IPS-20b (cell line): ENCODE results near the gene ASTN1.

Experiments used
- H3K27ac ChIP-seq: one replicate; pipeline ENCODE4 v1.5.1; 2013; ENCODE audit warnings: low read length
- H3K27me3 ChIP-seq: 2 replicates; pipeline ENCODE4 v1.6.1; 2013; ENCODE audit warnings: mild to moderate bottlenecking, low read length, inconsistent platforms; ENCODE audit not compliant: insufficient read depth
- H3K36me3 ChIP-seq: 2 replicates; pipeline ENCODE4 v1.6.1; 2013; ENCODE audit warnings: low read depth, mild to moderate bottlenecking, inconsistent platforms, low read length, moderate library complexity; ENCODE audit not compliant: insufficient read depth
- H3K4me1 ChIP-seq: 2 replicates; pipeline ENCODE4 v1.6.1; 2013; ENCODE audit warnings: mild to moderate bottlenecking, control low read depth, inconsistent platforms, low read length, moderate library complexity; ENCODE audit not compliant: insufficient read depth
- H3K4me3 ChIP-seq: 2 replicates; pipeline ENCODE4 v1.5.1; 2013; ENCODE audit warnings: mild to moderate bottlenecking, low read length, inconsistent platforms
- H3K9ac ChIP-seq: 2 replicates; pipeline ENCODE4 v1.6.1; 2013; ENCODE audit warnings: low read depth, mild to moderate bottlenecking, inconsistent platforms, low read length, moderate library complexity
- H3K9me3 ChIP-seq: 2 replicates; pipeline ENCODE4 v1.6.1; 2013; ENCODE audit warnings: mild to moderate bottlenecking, low read depth, low read length, inconsistent platforms; ENCODE audit not compliant: insufficient read depth

ASTN1 gene

DNA sequence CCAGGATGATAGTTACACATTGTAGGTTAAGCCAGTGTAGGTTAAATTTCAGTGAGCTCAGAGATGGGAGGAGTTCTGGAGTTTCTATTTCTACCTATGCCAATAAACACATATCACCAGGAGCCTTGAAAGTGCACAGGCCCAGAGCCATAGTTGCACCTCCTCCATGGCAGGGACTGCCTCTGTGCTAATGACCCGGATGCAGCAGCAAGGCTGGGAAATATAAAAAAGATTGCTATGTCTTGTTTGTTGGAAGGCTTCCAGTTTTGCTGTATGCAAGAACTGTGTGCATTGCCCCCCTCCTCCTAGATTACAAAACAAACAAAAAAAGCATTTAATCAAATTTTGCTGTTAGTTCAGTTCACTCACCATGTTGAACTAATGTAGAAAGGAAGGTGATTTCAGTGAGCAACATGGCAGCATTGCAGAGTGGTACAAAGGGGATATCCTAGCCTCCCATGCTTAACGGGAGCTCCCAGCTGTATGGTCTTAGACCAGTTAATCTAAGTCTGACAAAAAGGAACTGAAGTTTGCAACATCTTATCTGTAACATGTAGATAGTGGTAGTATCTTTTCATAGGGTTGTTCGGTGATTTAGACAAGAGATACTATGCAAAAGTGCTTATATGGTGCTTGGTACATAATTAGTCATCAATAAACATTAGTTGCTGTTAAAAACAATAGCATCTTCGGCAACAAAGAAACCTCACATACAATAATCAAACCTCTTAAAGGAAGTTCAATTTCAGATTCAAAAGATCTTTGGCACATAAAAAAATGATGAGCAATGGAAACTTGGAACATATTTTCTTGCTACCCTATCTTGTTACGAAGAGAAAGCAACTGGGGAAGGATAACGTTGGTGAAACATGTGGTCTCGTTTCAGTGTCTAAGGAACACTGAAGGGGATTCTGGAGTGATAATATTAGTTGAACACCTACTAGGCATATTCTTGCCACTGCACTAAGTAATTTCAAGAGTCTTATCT is 309.5 kb downstream of the ASTN1 start:
- no peaks in the 10 kb centered on the region for H3K27me3 ChIP-seq
- H3K4me1 ChIP-seq = no peaks in the 10 kb centered on the region
- H3K36me3 ChIP-seq = no peaks in the 10 kb centered on the region
- H3K9me3 ChIP-seq = no peaks in the 10 kb centered on the region
- H3K27ac ChIP-seq = no peak overlapping the region
- no peak overlapping the region for H3K4me3 ChIP-seq
- no peak overlapping the region for H3K9ac ChIP-seq

GRCh38 chr1:176854121-176854520 is 310.4 kb downstream of the ASTN1 start:
- no peaks in the 10 kb centered on the region for H3K36me3 ChIP-seq
- no peaks in the 10 kb centered on the region for H3K4me1 ChIP-seq
- H3K4me3 ChIP-seq = no peak overlapping the region
- no peaks in the 10 kb centered on the region for H3K9me3 ChIP-seq
- H3K27ac ChIP-seq = no peak overlapping the region
- H3K9ac ChIP-seq = no peak overlapping the region
- no peaks in the 10 kb centered on the region for H3K27me3 ChIP-seq

GRCh38 chr1:176853503-176853902 is 311.0 kb downstream of the ASTN1 start:
- Histone ChIP-seq H3K4me1 (no peaks in the 10 kb centered on the region), H3K27me3 (no peaks in the 10 kb centered on the region), H3K9me3 (no peaks in the 10 kb centered on the region), H3K27ac (no peak overlapping the region), H3K4me3 (no peak overlapping the region), H3K9ac (no peak overlapping the region), H3K36me3 (no peaks in the 10 kb centered on the region)

DNA sequence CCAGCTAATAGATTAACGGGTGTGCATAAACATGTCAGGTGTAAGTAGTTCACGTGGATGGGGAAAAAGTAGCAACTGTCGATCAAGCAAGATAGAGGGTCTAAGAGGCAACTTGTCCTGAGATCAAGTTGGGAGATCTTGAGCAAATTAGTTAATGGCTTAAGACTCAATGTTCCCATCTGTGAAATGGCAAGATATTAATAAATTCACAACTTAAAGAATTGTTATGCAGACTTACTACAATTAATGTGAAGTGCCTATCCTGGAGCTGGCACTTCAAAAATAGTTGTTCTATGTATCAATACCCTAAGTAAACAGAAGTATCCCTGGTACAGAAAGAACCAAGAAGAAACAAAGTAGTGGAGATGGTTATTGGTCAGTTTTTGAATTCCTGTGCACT is 312.4 kb downstream of the ASTN1 start:
- Histone ChIP-seq H3K4me3 (no peak overlapping the region), H3K4me1 (no peaks in the 10 kb centered on the region)

GRCh38 chr1:176850871-176851270 is 313.6 kb downstream of the ASTN1 start:
- Histone ChIP-seq H3K4me1 (no peaks in the 10 kb centered on the region), H3K4me3 (no peak overlapping the region), H3K27ac (no peak overlapping the region), H3K36me3 (no peaks in the 10 kb centered on the region), H3K9me3 (no peaks in the 10 kb centered on the region), H3K27me3 (no peaks in the 10 kb centered on the region), H3K9ac (no peak overlapping the region)

More for the DNA sequence above, 312.4 kb downstream of the ASTN1 start:
- no peaks in the 10 kb centered on the region for H3K9me3 ChIP-seq
- H3K36me3 ChIP-seq = no peaks in the 10 kb centered on the region
- no peak overlapping the region for H3K9ac ChIP-seq
- H3K27ac ChIP-seq = no peak overlapping the region
- no peaks in the 10 kb centered on the region for H3K27me3 ChIP-seq

DNA sequence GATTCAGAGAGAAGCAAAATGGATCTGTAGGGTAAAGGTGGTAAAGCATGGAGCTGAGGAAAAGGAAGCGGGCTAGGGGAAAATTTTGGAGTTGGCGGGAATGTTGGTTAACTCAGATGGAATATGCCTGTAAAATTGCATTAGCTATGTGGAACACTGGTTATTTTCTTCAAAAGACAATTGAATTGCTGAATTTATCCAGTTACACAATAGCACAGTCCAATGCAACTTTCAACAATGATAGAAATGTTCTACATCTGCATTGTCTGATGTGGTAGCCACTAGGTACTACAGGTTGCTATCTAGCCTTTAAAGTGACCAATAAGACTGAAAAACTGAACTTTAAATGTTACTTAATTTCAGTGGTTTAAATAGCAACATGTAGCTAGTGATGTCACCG is 315.2 kb downstream of the ASTN1 start:
- Histone ChIP-seq H3K27ac (no peak overlapping the region), H3K36me3 (no peaks in the 10 kb centered on the region)

DNA sequence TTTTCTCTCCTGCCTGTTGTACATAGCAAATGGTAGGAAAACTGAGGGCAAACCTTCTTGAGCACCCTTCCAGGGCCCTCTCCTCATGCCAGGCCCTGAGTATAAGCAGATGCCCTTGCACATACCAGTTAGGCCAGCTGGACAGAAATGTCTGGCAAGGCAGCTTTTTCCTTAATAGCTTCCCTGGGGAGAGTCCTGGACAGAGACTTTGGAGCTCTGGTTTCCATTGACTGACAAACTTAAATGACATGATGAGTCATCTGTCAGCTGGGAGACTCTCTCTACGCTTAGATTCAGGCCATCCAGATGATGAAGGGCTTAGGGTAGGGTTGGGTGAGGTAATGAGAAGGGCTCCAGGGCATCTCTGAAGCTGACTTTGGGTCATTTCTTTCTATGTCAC is 317.5 kb downstream of the ASTN1 start:
- H3K4me3 ChIP-seq = no peak overlapping the region
- no peak overlapping the region for H3K27ac ChIP-seq
- no peaks in the 10 kb centered on the region for H3K9me3 ChIP-seq
- no peaks in the 10 kb centered on the region for H3K36me3 ChIP-seq
- no peak overlapping the region for H3K9ac ChIP-seq
- H3K27me3 ChIP-seq = no peaks in the 10 kb centered on the region
- peaks cover 4% of the 10 kb centered on the region; the same call in 1 of the 2 replicates for H3K4me1 ChIP-seq

More for the DNA sequence above, 315.2 kb downstream of the ASTN1 start:
- Histone ChIP-seq H3K4me3 (no peak overlapping the region), H3K4me1 (peaks cover 4% of the 10 kb centered on the region; the same call in 1 of the 2 replicates), H3K9ac (no peak overlapping the region), H3K9me3 (no peaks in the 10 kb centered on the region), H3K27me3 (no peaks in the 10 kb centered on the region)

DNA sequence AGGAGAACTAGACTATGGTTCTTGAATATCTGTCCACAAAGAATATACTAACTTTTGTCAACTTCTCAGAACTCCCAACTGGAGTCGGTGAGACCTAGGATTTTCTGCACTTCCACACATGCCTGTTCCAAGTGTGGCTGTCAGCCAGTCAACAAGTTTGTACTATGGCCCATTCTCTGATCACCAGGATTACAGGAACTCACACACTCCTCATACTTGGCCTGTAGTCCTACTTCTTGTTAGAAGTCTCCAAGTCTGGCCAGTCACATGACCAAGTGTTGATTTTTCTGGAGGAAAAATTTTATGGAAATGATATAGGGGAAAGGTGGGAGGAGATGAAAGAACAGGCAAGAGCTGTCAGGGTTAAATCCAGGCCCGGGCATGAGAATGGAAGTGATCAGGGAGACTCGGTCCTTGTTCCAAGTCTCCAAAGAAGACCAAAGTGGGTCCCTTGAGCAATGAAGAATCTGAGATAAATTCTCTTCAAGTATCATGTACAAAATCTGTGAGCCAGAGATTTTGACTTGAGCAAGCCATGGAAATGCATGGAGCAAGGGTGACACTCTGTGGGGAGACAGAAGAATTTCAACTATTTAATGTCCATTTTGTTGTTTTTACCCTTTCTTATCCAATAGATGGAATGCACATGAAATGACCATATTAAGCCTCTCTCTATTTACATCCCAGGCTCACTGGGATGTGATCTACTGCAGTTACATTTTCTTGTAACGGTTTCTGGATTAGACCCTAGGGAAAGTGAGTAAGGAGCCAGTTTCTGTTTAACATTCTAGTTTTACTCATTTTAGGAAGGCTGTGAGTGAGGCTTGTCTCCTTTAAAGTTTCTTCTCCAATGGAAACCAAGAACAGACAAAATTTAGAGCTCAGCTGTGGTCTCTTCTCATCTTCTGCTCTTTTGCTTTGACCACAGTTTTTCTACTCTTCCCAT is 320.9 kb downstream of the ASTN1 start:
- Histone ChIP-seq H3K9ac (no peak overlapping the region), H3K9me3 (no peaks in the 10 kb centered on the region), H3K36me3 (no peaks in the 10 kb centered on the region), H3K27me3 (no peaks in the 10 kb centered on the region), H3K27ac (no peak overlapping the region), H3K4me3 (no peak overlapping the region), H3K4me1 (peaks cover 4% of the 10 kb centered on the region; the same call in 1 of the 2 replicates)

- no peak overlapping the region for H3K9ac ChIP-seq
- H3K27ac ChIP-seq = no peak overlapping the region
- no peaks in the 10 kb centered on the region for H3K36me3 ChIP-seq
- H3K4me1 ChIP-seq = peaks cover 4% of the 10 kb centered on the region; the same call in 1 of the 2 replicates
- H3K4me3 ChIP-seq = no peak overlapping the region
- no peaks in the 10 kb centered on the region for H3K27me3 ChIP-seq
- H3K9me3 ChIP-seq = no peaks in the 10 kb centered on the region
Observed at GRCh38 chr1:176841238-176841637, 323.3 kb downstream of the ASTN1 start.

DNA sequence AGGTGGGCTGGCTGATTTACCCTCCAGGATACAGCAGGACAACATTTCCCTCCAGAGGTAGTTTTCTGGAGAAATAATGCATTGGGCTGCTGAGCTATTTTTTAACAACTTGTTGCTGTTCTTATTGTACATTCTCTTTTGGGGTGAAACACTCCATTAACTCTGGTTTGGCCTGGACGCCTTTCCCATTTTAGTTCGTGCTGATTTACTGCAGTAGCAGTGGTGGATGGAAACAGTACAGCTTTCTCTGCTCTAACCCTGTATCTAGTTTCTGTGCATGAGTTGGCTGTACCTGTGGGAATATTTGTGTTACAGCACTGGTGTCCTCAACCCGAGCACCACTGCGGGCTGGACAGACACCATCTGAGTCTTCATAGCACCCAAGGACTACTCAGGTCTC is 325.3 kb downstream of the ASTN1 start:
- Histone ChIP-seq H3K9me3 (no peaks in the 10 kb centered on the region), H3K9ac (no peak overlapping the region), H3K27me3 (no peaks in the 10 kb centered on the region)

GRCh38 chr1:176838276-176838995 is 326.1 kb downstream of the ASTN1 start:
- no peak overlapping the region for H3K27ac ChIP-seq
- no peaks in the 10 kb centered on the region for H3K36me3 ChIP-seq
- H3K4me1 ChIP-seq = no peaks in the 10 kb centered on the region
- no peak overlapping the region for H3K4me3 ChIP-seq
- no peaks in the 10 kb centered on the region for H3K27me3 ChIP-seq
- no peak overlapping the region for H3K9ac ChIP-seq
- no peaks in the 10 kb centered on the region for H3K9me3 ChIP-seq

More for the DNA sequence above, 325.3 kb downstream of the ASTN1 start:
- H3K36me3 ChIP-seq = no peaks in the 10 kb centered on the region
- H3K4me3 ChIP-seq = no peak overlapping the region
- no peaks in the 10 kb centered on the region for H3K4me1 ChIP-seq
- no peak overlapping the region for H3K27ac ChIP-seq
